ENCODE data around the gene DMD.

GRCh38 chrX:33211356-33212260, at the start of gene DMD:
- no peak for TF ChIP-seq POLR2AphosphoS5 (IDR thresholded peaks at IDR 0.05; ENCODE audit: low read depth, low read length)
- TF ChIP-seq TAF1 (IDR thresholded peaks at IDR 0.05; ENCODE audit: borderline replicate concordance, insufficient read depth, low read length) = no peak
- no peak for TF ChIP-seq REST (IDR thresholded peaks at IDR 0.05; ENCODE audit: insufficient read depth in 1 of 2, low read depth in 2 of 2, low read length in 2 of 2)
- TF ChIP-seq FOXP2 (optimal IDR thresholded peaks at IDR 0.05; ENCODE audit: borderline replicate concordance, extremely low read depth, extremely low read length, insufficient read depth) = no peak
